Activated CD4-positive, alpha-beta memory T cell treated with anti-CD3 and anti-CD28 coated beads, Interleukin-2, amount 10 ng/mL, durations not matched to agents 7 days and 5 days (primary cell): Measurements from ENCODE around the gene SULT1C2. TPM values are rescaled to one million over a fixed set of nuclear protein-coding genes. Genes with fewer than 3 reads are reported as not detected.
"Not testable (repeated sequence)": the region's sequence is repeated elsewhere in the genome, so short reads cannot be mapped to it uniquely, and the experiment has no call there.

Experiments used
- CTCF ChIA-PET: fragments of 350-600 bp; sonication (Branson Sonifier 250); formaldehyde crosslinking; loops from one replicate; lab custom pipeline; 2021; ENCODE audit warnings: antibody characterized with exemption, inconsistent platforms; lab: Charles Lee
- POLR2A ChIA-PET: fragments of 350-600 bp; sonication (Branson Sonifier 250); formaldehyde crosslinking; loops from one replicate; lab custom pipeline; 2021; ENCODE audit warnings: antibody characterized with exemption; lab: Charles Lee
- DNase-seq: peaks from one replicate; pipeline ENCODE4 v3.0.0-alpha.2; 2020
- H3K27ac Mint-ChIP-seq: one replicate; pipeline ENCODE4 v1.8.0; 2021; ENCODE audit warnings: mild to moderate bottlenecking, mixed read lengths
- H3K27me3 Mint-ChIP-seq: one replicate; pipeline ENCODE4 v1.8.0; 2021; ENCODE audit warnings: mixed read lengths
- H3K36me3 Mint-ChIP-seq: one replicate; pipeline ENCODE4 v1.8.0; 2021; ENCODE audit warnings: low read depth, mixed read lengths
- H3K4me1 Mint-ChIP-seq: one replicate; pipeline ENCODE4 v1.8.0; 2021; ENCODE audit warnings: mixed read lengths
- H3K4me3 Mint-ChIP-seq: one replicate; pipeline ENCODE4 v1.8.0; 2021; ENCODE audit warnings: mild to moderate bottlenecking, mixed read lengths
- H3K9me3 Mint-ChIP-seq: one replicate; pipeline ENCODE4 v1.8.0; 2021; ENCODE audit warnings: mixed read lengths
- total RNA-seq, 2 experiments: library from RNA; stranded (reverse); gene quantifications; one replicate each; pipeline ENCODE4 v1.2.3, GENCODE V29; 2021

The SULT1C2 gene
- total RNA-seq, 2 experiments from 2014 or later, result not detected

DNA sequence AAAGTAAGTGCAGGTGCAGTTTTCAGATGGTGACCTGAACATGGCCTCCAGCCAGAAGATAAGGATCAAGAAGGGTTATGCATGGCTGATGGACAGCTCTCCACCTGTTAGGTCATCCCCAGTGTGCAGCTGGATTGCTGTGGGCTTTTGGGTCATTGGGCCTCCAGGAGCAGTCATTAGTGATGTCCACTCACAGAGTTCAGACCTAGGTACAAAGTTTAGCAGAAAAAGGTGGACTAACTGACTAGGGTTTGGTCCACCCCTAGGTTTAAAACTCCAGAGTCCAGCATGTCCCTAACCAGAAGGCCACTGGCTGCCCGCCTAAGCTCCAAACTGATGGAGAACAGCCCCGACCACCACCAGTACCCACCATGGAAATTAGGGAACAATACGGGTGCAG, 18.3 kb upstream of the SULT1C2 start:
- Mint-ChIP-seq H3K36me3 (no peaks in the 10 kb centered on the region), H3K27me3 (no peaks in the 10 kb centered on the region), H3K9me3 (no peaks in the 10 kb centered on the region), H3K4me1 (no peaks in the 10 kb centered on the region), H3K27ac (no peak overlapping the region), H3K4me3 (no peak overlapping the region)
- CTCF ChIA-PET, result no interaction called here
- no peak for DNase-seq
- POLR2A ChIA-PET, result no interaction called here

DNA sequence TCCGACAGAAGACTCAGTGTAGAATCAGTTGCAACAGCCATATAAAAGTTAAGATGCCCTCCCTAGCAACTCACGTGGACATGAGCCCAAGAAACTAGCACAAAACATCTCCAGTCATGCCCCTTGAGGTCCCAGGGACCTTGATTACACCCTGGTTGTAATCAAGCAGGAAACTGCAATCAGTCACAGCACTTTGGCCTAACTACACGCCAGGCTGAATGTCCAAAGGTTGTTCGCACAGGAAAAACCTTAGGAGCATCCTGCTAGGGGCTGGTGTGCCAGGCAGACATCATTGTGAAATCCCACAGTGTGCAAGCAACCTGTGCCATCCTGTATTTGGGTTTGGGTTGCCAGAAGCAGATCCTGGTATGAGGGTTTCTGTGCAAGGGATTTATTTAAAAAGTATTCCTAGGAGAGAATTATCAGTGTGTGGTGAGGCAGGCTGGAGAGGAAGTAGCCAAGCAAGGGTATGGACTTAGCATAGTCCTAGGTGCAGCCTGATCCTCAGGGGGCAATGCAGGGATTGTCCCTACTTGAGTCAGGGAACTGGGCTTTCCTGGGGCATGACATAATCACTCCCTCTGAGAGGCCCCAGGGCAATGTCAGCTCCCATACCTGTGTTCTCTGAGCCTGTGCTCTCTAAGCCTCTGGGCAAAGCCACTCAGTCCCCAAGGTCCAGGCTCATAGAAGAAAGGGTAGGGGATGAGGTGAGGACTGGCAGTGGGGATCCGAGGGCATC, 17.8 kb upstream of the SULT1C2 start:
- H3K4me1 Mint-ChIP-seq, result no peaks in the 10 kb centered on the region
- no peak overlapping the region for H3K4me3 Mint-ChIP-seq
- ChIA-PET POLR2A (no interaction called here), CTCF (no interaction called here)
- no peak for DNase-seq
- H3K9me3 Mint-ChIP-seq, result no peaks in the 10 kb centered on the region
- no peaks in the 10 kb centered on the region for H3K36me3 Mint-ChIP-seq
- no peak overlapping the region for H3K27ac Mint-ChIP-seq
- H3K27me3 Mint-ChIP-seq, result no peaks in the 10 kb centered on the region

DNA sequence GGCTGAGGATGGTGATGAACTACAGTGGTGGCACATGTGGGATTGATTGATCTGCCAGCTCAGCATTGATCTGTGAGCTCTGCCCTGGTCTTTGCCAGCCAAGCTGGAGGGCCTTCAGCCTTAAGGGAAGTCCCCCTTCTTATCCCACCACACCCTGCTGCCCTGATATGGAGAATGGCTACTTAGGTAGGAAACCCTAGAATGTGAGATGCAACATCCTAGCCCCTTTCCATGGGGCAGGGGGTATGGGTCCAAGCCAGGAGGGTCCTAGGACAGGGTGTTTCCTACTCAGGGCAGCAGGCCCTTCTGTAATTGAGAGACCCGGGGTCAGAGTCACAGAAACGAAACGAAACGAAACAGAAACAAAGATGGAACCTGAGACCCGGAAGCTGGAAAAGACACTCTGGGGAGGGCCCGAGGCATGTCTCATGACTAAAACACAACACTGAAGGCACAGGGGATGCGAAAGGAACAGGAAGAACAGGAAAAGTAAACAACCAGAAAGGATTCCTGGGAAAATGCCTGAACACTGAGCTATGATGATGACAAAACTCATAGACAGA, 16.9 kb upstream of the SULT1C2 start:
- Mint-ChIP-seq H3K27ac (no peak overlapping the region), H3K27me3 (no peaks in the 10 kb centered on the region), H3K4me3 (no peak overlapping the region), H3K36me3 (no peaks in the 10 kb centered on the region), H3K4me1 (no peaks in the 10 kb centered on the region), H3K9me3 (no peaks in the 10 kb centered on the region)
- POLR2A ChIA-PET, result no interaction called here
- CTCF ChIA-PET, result no interaction called here
- no peak for DNase-seq

DNA sequence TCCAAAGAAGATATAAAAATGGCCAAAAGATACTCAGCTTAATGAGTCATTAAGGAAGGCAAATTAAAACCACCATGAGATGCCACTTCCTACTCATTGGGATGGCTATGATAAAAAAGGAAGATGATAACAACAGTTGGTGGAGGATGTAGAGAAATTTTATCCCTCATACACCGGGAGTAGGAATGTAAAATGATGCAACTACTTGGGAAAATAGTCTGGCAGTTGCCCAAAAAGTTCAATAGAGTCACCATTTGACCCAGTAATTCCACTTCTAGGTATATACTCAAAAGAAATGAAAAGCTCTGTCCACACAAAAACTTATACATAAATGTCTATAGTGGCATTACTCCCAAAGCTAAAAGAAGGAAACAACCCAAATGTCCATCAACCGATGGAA, 10.1 kb upstream of the SULT1C2 start:
- ChIA-PET CTCF (no interaction called here), POLR2A (no interaction called here)
- no peak for DNase-seq
- Mint-ChIP-seq H3K9me3 (no peaks in the 10 kb centered on the region), H3K4me3 (no peak overlapping the region), H3K4me1 (no peaks in the 10 kb centered on the region), H3K27ac (no peak overlapping the region), H3K36me3 (no peaks in the 10 kb centered on the region), H3K27me3 (peaks cover 7% of the 10 kb centered on the region)

DNA sequence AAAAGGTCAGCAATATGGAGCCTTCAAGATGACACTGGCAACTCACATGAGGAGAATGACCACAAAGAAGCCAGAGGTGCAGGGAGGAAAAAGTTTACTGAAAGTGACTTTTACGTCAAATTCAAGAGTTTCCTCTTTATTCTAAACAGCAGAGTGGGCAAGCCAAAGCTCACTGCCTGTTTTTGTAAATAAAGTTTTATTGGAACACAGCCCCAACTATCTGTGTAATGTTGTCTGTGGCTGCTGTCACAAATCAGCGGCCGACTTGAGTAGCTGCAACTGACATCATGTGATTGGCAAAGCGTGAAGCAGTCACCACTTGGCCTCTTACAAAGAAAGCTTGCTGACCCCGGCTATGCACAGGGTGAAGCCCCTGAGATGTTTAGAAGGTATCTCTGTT, 9.2 kb upstream of the SULT1C2 start:
- ChIA-PET POLR2A (no interaction called here), CTCF (no interaction called here)
- no peaks in the 10 kb centered on the region for H3K36me3 Mint-ChIP-seq
- peaks cover 7% of the 10 kb centered on the region for H3K27me3 Mint-ChIP-seq
- DNase-seq, result no peak
- no peaks in the 10 kb centered on the region for H3K9me3 Mint-ChIP-seq
- no peak overlapping the region for H3K27ac Mint-ChIP-seq
- H3K4me3 Mint-ChIP-seq, result no peak overlapping the region
- no peaks in the 10 kb centered on the region for H3K4me1 Mint-ChIP-seq

DNA sequence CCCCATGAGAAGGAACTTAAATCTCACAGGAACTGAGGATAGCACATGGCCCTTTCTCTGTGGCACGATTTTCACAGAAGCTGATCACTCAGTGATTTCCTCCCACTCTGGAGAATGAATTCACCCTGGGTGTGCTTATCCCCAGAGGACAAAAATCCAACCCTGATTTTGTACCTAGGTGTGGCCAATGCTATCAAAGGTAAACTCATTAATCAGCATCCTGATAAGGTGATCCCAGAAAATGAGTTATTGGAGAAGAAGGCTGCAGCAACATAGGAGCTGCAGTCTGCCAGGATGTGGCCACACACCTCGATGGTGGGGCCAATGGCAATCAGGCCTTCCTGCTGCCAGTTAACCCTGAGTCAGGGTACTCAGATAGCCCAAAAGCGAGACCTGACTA, 8.2 kb upstream of the SULT1C2 start:
- H3K4me1 Mint-ChIP-seq, result no peaks in the 10 kb centered on the region
- ChIA-PET POLR2A (no interaction called here), CTCF (no interaction called here)
- no peak overlapping the region for H3K4me3 Mint-ChIP-seq
- H3K27me3 Mint-ChIP-seq, result peaks cover 7% of the 10 kb centered on the region
- H3K9me3 Mint-ChIP-seq, result peaks cover 5% of the 10 kb centered on the region
- DNase-seq, result no peak
- no peaks in the 10 kb centered on the region for H3K36me3 Mint-ChIP-seq
- H3K27ac Mint-ChIP-seq, result no peak overlapping the region

DNA sequence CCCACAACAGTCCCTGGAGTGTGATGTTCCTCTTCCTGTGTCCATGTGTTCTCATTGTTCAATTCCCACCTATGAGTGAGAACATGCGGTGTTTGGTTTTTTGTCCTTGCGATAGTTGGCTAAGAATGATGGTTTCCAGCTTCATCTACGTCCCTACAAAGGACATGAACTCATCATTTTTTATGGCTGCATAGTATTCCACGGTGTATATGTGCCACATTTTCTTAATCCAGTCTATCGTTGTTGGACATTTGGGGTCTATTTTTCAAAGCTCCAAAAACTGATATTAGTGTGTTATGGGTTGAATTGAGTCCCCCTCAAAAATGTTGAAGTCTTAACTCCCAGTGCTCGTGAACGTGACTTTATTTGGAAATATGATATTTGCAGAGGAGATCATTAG, 4.1 kb upstream of the SULT1C2 start:
- POLR2A ChIA-PET, H3K4me1 Mint-ChIP-seq, CTCF ChIA-PET, H3K27me3 Mint-ChIP-seq, H3K9me3 Mint-ChIP-seq, DNase-seq, H3K27ac Mint-ChIP-seq, H3K4me3 Mint-ChIP-seq, H3K36me3 Mint-ChIP-seq: not testable (repeated sequence)

DNA sequence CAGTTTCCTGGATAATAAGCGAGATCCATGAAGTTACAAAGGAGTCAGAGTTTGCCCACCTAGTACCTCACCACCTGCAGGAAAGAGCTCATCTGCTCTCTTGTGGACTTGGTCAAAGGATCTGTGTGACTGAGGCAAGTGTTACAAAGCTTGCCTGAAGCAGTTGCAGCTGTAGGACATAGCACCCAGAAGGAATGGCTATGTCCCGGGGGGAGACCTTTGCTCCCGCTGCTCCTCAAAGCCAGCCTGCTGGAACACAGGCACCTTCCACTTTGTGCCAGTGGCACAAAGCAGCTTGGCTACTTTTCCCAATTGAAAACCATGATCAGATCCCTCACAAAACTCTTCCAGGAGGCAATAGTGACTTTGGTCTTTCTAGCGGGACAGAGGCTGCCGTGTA, 3.1 kb upstream of the SULT1C2 start:
- ChIA-PET CTCF (no interaction called here), POLR2A (no interaction called here)
- Mint-ChIP-seq H3K36me3 (no peaks in the 10 kb centered on the region), H3K4me3 (no peak overlapping the region), H3K4me1 (no peaks in the 10 kb centered on the region), H3K9me3 (peaks cover 5% of the 10 kb centered on the region), H3K27me3 (peaks cover 3% of the 10 kb centered on the region), H3K27ac (no peak overlapping the region)
- DNase-seq, result no peak

DNA sequence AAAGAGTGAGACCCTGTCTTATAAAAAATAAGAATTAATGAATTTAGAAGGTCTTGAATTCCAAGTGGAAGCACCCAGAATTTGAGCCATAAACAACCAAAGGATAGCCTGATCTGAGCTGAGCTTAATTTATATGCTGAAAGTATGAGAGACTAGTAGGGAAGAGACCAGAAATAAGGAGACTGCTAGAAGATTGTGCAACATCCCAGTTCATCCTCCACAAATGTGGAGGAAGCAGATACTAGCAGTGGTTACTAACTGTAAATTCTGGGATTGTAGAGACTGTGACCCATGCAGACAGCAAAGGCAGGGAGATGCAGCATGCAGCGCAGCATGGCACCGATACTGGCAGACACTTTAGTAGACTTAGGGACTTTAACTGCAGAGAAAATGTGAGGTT, 1.5 kb upstream of the SULT1C2 start:
- Mint-ChIP-seq H3K4me3 (no peak overlapping the region), H3K36me3 (no peaks in the 10 kb centered on the region), H3K27ac (no peak overlapping the region), H3K9me3 (peaks cover 5% of the 10 kb centered on the region), H3K4me1 (no peaks in the 10 kb centered on the region), H3K27me3 (peaks cover 3% of the 10 kb centered on the region)
- no peak for DNase-seq
- ChIA-PET POLR2A (no interaction called here), CTCF (no interaction called here)

DNA sequence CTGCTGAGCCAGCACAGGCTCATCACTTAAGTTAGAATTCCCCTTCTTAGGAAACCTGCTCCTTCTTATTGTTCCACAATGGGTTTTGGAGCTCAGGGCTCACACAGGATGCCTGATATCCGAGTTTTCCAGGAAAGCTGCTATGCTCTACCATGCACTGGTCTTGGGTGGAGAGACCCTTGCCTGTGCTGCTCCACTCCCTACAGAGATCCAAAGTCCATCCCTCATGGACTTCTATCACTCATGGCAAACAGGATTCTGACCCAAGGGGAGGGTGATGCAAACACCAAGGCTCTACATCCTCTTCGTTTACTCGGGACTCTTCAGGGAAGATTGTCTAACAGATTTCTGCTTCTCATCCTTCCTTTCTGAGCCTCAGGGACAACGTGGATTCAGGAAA, 5.2 kb downstream of the SULT1C2 start:
- no peak overlapping the region for H3K27ac Mint-ChIP-seq
- ChIA-PET CTCF (no interaction called here), POLR2A (no interaction called here)
- H3K36me3 Mint-ChIP-seq, result no peaks in the 10 kb centered on the region
- H3K9me3 Mint-ChIP-seq, result no peaks in the 10 kb centered on the region
- no peak overlapping the region for H3K4me3 Mint-ChIP-seq
- H3K27me3 Mint-ChIP-seq, result peaks cover 3% of the 10 kb centered on the region
- DNase-seq, result no peak
- no peaks in the 10 kb centered on the region for H3K4me1 Mint-ChIP-seq

DNA sequence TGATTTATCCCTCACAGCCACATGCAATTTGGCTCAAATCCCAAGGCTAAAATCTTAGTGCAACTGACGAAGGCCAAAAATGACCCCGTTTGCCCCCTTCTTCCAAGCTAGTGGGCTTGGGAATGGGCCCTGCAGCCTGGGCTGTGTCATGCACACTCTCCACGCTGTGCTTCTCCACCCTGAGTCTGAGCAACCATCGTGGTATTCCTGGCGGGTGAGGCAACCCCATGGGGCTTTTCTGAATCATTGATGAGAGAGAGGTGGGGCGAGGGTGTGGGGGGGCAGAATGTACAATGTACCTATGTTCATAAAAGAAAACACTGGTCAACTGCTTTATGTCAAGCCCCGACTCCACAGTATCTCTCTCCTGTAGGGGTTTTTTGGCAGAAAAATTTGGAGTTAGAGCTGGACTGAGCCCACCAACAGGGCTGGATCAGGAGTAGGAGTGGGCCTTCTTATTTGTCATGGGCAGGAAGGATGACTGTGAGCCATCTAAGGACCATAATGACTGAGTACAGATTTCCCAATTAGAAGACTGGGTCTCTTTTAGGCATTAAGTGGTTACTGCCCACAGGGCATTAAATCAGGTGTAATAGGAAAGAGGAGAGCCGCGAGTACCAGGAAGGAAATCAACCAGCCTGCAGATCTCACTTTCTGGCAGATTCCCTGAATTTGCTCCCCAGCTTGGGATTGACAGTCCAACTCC, 8.9 kb downstream of the SULT1C2 start:
- Mint-ChIP-seq H3K4me1 (no peaks in the 10 kb centered on the region), H3K36me3 (no peaks in the 10 kb centered on the region), H3K27ac (no peak overlapping the region), H3K4me3 (no peak overlapping the region), H3K9me3 (no peaks in the 10 kb centered on the region), H3K27me3 (no peaks in the 10 kb centered on the region)
- DNase-seq, result no peak
- POLR2A ChIA-PET, result no interaction called here
- CTCF ChIA-PET, result interaction anchor here (1.4 kb wide), 1 partner anchor 287 kb away, joined by 6 read pairs; no protein-coding TSS in a partner anchor

DNA sequence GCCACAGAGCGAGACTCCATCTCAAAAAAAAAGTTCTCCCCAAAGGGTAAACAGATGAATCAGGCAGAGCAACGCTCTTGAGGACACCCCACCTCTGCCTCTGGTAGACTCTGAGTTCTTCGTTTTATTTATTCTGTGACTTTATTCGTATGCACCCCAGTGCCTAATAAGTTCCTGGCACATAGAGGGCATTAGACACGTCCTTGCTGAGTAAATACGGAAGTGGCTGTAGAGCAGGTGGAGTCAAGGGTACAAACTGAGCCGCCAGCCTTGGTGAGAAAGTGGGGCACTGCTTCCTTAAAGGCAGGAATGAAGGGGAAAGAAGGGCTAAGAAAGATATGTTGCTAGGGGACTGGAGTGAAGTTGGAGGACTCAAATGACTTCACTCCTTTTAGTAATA, 12.9 kb downstream of the SULT1C2 start:
- CTCF ChIA-PET, result no interaction called here
- DNase-seq, result no peak
- H3K27ac Mint-ChIP-seq, result no peak overlapping the region
- POLR2A ChIA-PET, result no interaction called here
- no peaks in the 10 kb centered on the region for H3K36me3 Mint-ChIP-seq
- H3K4me1 Mint-ChIP-seq, result peaks cover 3% of the 10 kb centered on the region
- H3K27me3 Mint-ChIP-seq, result no peaks in the 10 kb centered on the region
- H3K4me3 Mint-ChIP-seq, result no peak overlapping the region
- H3K9me3 Mint-ChIP-seq, result no peaks in the 10 kb centered on the region

DNA sequence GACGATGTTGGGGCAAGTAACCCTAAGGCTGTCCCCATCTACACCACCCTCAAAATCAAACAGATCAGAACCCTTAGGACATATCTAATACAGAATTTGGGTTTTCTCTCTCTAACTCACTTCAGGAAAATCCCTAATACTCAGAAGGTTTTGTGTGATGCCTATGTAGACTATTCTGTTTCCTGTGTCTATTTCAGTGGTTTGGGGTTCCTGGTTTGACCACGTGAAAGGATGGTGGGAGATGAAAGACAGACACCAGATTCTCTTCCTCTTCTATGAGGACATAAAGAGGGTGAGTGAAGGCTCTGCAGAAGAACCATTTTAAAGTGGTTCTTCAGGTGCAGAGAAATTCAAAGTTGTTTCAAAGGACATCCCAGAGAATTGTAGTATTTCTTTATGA, 16.3 kb downstream of the SULT1C2 start:
- H3K4me1 Mint-ChIP-seq, result peaks cover 3% of the 10 kb centered on the region
- no peak overlapping the region for H3K4me3 Mint-ChIP-seq
- no peaks in the 10 kb centered on the region for H3K36me3 Mint-ChIP-seq
- ChIA-PET POLR2A (no interaction called here), CTCF (no interaction called here)
- H3K27ac Mint-ChIP-seq, result no peak overlapping the region
- H3K27me3 Mint-ChIP-seq, result peaks cover 5% of the 10 kb centered on the region
- DNase-seq, result no peak
- H3K9me3 Mint-ChIP-seq, result no peaks in the 10 kb centered on the region

DNA sequence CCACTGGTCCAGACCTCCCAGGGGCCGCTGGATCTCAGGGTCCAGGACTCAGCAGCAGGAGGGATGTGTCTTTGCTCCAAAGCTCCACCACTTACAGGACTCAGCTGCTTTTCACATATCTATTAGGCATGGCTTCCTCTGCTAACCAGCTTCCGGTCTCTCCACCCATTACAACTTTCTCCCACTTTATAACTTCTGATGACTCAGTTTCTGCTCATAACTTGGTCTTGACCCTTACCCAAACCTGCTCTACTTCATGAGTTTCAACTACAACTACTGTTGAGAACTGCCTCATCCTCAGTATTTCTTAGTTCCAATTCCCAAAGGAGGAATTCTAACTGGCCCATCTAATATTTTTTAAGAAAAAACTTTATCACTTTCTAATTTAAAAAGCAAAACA, 17.2 kb downstream of the SULT1C2 start:
- Mint-ChIP-seq H3K27ac (no peak overlapping the region), H3K9me3 (no peaks in the 10 kb centered on the region), H3K27me3 (peaks cover 5% of the 10 kb centered on the region), H3K36me3 (no peaks in the 10 kb centered on the region), H3K4me1 (peaks cover 3% of the 10 kb centered on the region), H3K4me3 (no peak overlapping the region)
- ChIA-PET CTCF (no interaction called here), POLR2A (no interaction called here)
- DNase-seq, result no peak
